B cell (primary cell): ENCODE results near the gene SCAI.

Experiments used
- CTCF ChIP-seq: fragments of 200-600 bp; IDR thresholded peaks from one replicate; pipeline ENCODE4 v1.8.0; 2022; ENCODE audit warnings: antibody characterized with exemption, mild to moderate bottlenecking
- EZH2 ChIP-seq: IDR thresholded peaks from 2 replicates; pipeline ENCODE4 v1.6.1; 2012; ENCODE audit warnings: borderline replicate concordance, low read depth, mild to moderate bottlenecking, moderate library complexity, low read length; ENCODE audit not compliant: insufficient read depth, poor library complexity, severe bottlenecking

- no peak for TF ChIP-seq CTCF
- TF ChIP-seq EZH2: no peak
These were observed 36.9 kb downstream of the SCAI start for GRCh38 chr9:125106285-125106893.
